T-helper 17 cell (primary cell): ENCODE measurements around the gene NKAIN2. TPM values are rescaled to one million over a fixed set of nuclear protein-coding genes. Genes with fewer than 3 reads are reported as not detected.

Source experiments
- ATAC-seq: fragments of 150-1000 bp; cut with Tn5 transposase; 2 replicates; pipeline ENCODE4 v1.10.0; 2021; ENCODE audit warnings: mild to moderate bottlenecking, moderate library complexity
- DNase-seq, 3 donors: peaks; one replicate each; pipeline versions ENCODE4 v3.0.0 to v3.0.0-alpha.2; 2020 to 2021
- H3K9me3 ChIP-seq: one replicate; pipeline ENCODE4 v1.7.0; 2013; ENCODE audit warnings: low read length, mild to moderate bottlenecking; ENCODE audit not compliant: control insufficient read depth, poor library complexity, severe bottlenecking
- H3K27ac Mint-ChIP-seq: one replicate; pipeline ENCODE4 v1.8.0; 2022; ENCODE audit warnings: mild to moderate bottlenecking, moderate library complexity, mixed read lengths
- H3K27me3 Mint-ChIP-seq: one replicate; pipeline ENCODE4 v1.8.0; 2022; ENCODE audit warnings: mixed read lengths
- H3K36me3 Mint-ChIP-seq: one replicate; pipeline ENCODE4 v1.8.0; 2022; ENCODE audit warnings: low read depth, mixed read lengths
- H3K4me1 Mint-ChIP-seq: one replicate; pipeline ENCODE4 v1.8.0; 2022; ENCODE audit warnings: mild to moderate bottlenecking, mixed read lengths
- H3K4me3 Mint-ChIP-seq: one replicate; pipeline ENCODE4 v1.8.0; 2022; ENCODE audit warnings: mild to moderate bottlenecking, moderate library complexity, mixed read lengths
- total RNA-seq, 4 donors: library from RNA in 2 of 4; stranded (reverse) in 2 of 4; gene quantifications; one replicate each; pipeline ENCODE4 v1.2.3 and lab custom pipeline; 2022 to 2026

NKAIN2 gene
- total RNA-seq, 2 donors from 2014 or later = 0.13 TPM; not detected in 1

- Mint-ChIP-seq H3K4me3 (no peak overlapping the region), H3K27me3 (no peaks in the 10 kb centered on the region), H3K36me3 (no peaks in the 10 kb centered on the region), H3K4me1 (no peaks in the 10 kb centered on the region), H3K27ac (no peak overlapping the region)
- no peak for ATAC-seq
- H3K9me3 ChIP-seq = no peaks in the 10 kb centered on the region
- DNase-seq = no peak
Observed at GRCh38 chr6:124054034-124054433, 250.4 kb downstream of the NKAIN2 start.

- Mint-ChIP-seq H3K27ac (no peak overlapping the region), H3K4me1 (no peaks in the 10 kb centered on the region), H3K27me3 (no peaks in the 10 kb centered on the region), H3K36me3 (no peaks in the 10 kb centered on the region), H3K4me3 (no peak overlapping the region)
- ATAC-seq (no peak), DNase-seq (no peak)
- no peaks in the 10 kb centered on the region for H3K9me3 ChIP-seq
Observed at GRCh38 chr6:124055395-124055794, 251.7 kb downstream of the NKAIN2 start.

- H3K9me3 ChIP-seq = no peaks in the 10 kb centered on the region
- ATAC-seq (no peak), DNase-seq (no peak)
- no peak overlapping the region for H3K27ac Mint-ChIP-seq
- no peaks in the 10 kb centered on the region for H3K4me1 Mint-ChIP-seq
- no peaks in the 10 kb centered on the region for H3K27me3 Mint-ChIP-seq
- H3K4me3 Mint-ChIP-seq = no peak overlapping the region
- no peaks in the 10 kb centered on the region for H3K36me3 Mint-ChIP-seq
Observed at GRCh38 chr6:124055963-124056362, 252.3 kb downstream of the NKAIN2 start.

GRCh38 chr6:124056407-124057334 is 253.0 kb downstream of the NKAIN2 start:
- Mint-ChIP-seq H3K4me3 (no peak overlapping the region), H3K4me1 (no peaks in the 10 kb centered on the region), H3K27ac (no peak overlapping the region), H3K27me3 (no peaks in the 10 kb centered on the region), H3K36me3 (no peaks in the 10 kb centered on the region)
- ATAC-seq (no peak), DNase-seq (no peak)
- H3K9me3 ChIP-seq = no peaks in the 10 kb centered on the region

GRCh38 chr6:124057461-124057860 is 253.8 kb downstream of the NKAIN2 start:
- DNase-seq = no peak
- H3K27ac Mint-ChIP-seq = no peak overlapping the region
- ATAC-seq = no peak
- H3K9me3 ChIP-seq = no peaks in the 10 kb centered on the region
- no peaks in the 10 kb centered on the region for H3K36me3 Mint-ChIP-seq
- H3K27me3 Mint-ChIP-seq = no peaks in the 10 kb centered on the region
- H3K4me1 Mint-ChIP-seq = no peaks in the 10 kb centered on the region
- no peak overlapping the region for H3K4me3 Mint-ChIP-seq

- H3K27ac Mint-ChIP-seq = no peak overlapping the region
- no peak for ATAC-seq
- no peak for DNase-seq
- no peak overlapping the region for H3K4me3 Mint-ChIP-seq
- H3K4me1 Mint-ChIP-seq = no peaks in the 10 kb centered on the region
- H3K27me3 Mint-ChIP-seq = no peaks in the 10 kb centered on the region
- H3K9me3 ChIP-seq = no peaks in the 10 kb centered on the region
- no peaks in the 10 kb centered on the region for H3K36me3 Mint-ChIP-seq
Observed at GRCh38 chr6:124064317-124065113, 260.9 kb downstream of the NKAIN2 start.

GRCh38 chr6:124066269-124066668 is 262.6 kb downstream of the NKAIN2 start:
- H3K4me3 Mint-ChIP-seq = no peak overlapping the region
- DNase-seq = no peak
- no peaks in the 10 kb centered on the region for H3K36me3 Mint-ChIP-seq
- no peak for ATAC-seq
- H3K4me1 Mint-ChIP-seq = no peaks in the 10 kb centered on the region
- no peaks in the 10 kb centered on the region for H3K9me3 ChIP-seq
- no peaks in the 10 kb centered on the region for H3K27me3 Mint-ChIP-seq
- no peak overlapping the region for H3K27ac Mint-ChIP-seq

GRCh38 chr6:124066946-124067552 is 263.4 kb downstream of the NKAIN2 start:
- DNase-seq (no peak), ATAC-seq (no peak)
- H3K27me3 Mint-ChIP-seq = no peaks in the 10 kb centered on the region
- no peaks in the 10 kb centered on the region for H3K9me3 ChIP-seq
- H3K27ac Mint-ChIP-seq = no peak overlapping the region
- H3K36me3 Mint-ChIP-seq = no peaks in the 10 kb centered on the region
- H3K4me1 Mint-ChIP-seq = no peaks in the 10 kb centered on the region
- H3K4me3 Mint-ChIP-seq = no peak overlapping the region

- Mint-ChIP-seq H3K4me3 (no peak overlapping the region), H3K36me3 (no peaks in the 10 kb centered on the region)
Observed at GRCh38 chr6:124069230-124069950, 265.7 kb downstream of the NKAIN2 start.

GRCh38 chr6:124073021-124073420 is 269.4 kb downstream of the NKAIN2 start:
- no peak overlapping the region for H3K27ac Mint-ChIP-seq
- no peaks in the 10 kb centered on the region for H3K36me3 Mint-ChIP-seq
- no peaks in the 10 kb centered on the region for H3K27me3 Mint-ChIP-seq
- H3K4me3 Mint-ChIP-seq = no peak overlapping the region
- DNase-seq = no peak
- H3K4me1 Mint-ChIP-seq = no peaks in the 10 kb centered on the region
- ATAC-seq = no peak
- H3K9me3 ChIP-seq = no peaks in the 10 kb centered on the region

More at GRCh38 chr6:124069230-124069950, 265.7 kb downstream of the NKAIN2 start:
- H3K27me3 Mint-ChIP-seq = no peaks in the 10 kb centered on the region
- H3K27ac Mint-ChIP-seq = no peak overlapping the region
- DNase-seq (no peak), ATAC-seq (no peak)
- H3K4me1 Mint-ChIP-seq = no peaks in the 10 kb centered on the region
- no peaks in the 10 kb centered on the region for H3K9me3 ChIP-seq

- Mint-ChIP-seq H3K4me3 (no peak overlapping the region), H3K36me3 (no peaks in the 10 kb centered on the region), H3K27ac (no peak overlapping the region), H3K4me1 (no peaks in the 10 kb centered on the region), H3K27me3 (no peaks in the 10 kb centered on the region)
- no peak for ATAC-seq
- no peak for DNase-seq
- no peaks in the 10 kb centered on the region for H3K9me3 ChIP-seq
Observed at GRCh38 chr6:124073820-124074587, 270.3 kb downstream of the NKAIN2 start.

- DNase-seq (no peak), ATAC-seq (no peak)
- Mint-ChIP-seq H3K27me3 (no peaks in the 10 kb centered on the region), H3K36me3 (no peaks in the 10 kb centered on the region), H3K27ac (no peak overlapping the region), H3K4me1 (no peaks in the 10 kb centered on the region), H3K4me3 (no peak overlapping the region)
- no peaks in the 10 kb centered on the region for H3K9me3 ChIP-seq
Observed at GRCh38 chr6:124074606-124075005, 270.9 kb downstream of the NKAIN2 start.
